Measurements from ENCODE around the gene RNF112.

DNA sequence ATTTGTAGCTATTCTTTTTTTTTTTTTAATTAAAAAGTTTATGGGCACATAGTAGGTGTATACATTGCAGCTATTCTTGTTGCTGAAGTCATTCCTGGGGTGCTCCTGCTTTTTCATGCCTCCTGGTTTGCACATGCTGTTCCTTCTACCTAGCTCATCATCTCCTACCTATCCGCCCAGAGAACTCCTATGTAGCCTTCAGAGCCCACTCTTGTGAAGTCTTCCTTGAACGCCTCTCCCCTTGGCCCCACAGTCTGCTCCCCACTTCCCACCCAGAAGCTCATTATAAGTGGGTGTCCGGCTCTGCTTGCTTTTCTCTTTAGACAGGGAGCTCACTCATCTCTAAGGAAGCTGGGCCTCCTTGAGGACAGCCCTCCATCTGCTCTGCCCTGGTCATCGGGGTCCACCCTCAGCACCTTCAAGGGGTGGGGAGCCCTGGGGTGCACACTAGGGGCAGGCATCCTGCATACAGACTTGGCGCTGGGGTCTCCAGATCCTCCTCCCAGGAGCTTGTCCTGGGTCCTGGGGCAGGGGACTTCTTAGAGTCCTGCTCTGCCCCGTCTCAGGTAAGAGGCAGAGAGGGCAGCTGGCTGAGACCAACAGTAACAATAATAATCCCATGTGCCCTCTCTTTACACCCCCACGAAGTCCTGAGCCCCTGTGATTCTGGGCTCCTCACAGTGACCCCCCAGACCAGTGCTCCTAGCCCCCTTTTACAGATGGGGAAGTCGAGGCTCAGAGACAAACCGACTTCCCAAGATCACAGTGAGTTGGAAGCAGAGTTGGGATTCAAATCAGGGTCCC is 45.0 kb upstream of the RNF112 start:
- TF ChIP-seq, protein P1, sequence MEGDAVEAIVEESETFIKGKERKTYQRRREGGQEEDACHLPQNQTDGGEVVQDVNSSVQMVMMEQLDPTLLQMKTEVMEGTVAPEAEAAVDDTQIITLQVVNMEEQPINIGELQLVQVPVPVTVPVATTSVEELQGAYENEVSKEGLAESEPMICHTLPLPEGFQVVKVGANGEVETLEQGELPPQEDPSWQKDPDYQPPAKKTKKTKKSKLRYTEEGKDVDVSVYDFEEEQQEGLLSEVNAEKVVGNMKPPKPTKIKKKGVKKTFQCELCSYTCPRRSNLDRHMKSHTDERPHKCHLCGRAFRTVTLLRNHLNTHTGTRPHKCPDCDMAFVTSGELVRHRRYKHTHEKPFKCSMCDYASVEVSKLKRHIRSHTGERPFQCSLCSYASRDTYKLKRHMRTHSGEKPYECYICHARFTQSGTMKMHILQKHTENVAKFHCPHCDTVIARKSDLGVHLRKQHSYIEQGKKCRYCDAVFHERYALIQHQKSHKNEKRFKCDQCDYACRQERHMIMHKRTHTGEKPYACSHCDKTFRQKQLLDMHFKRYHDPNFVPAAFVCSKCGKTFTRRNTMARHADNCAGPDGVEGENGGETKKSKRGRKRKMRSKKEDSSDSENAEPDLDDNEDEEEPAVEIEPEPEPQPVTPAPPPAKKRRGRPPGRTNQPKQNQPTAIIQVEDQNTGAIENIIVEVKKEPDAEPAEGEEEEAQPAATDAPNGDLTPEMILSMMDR (CRISPR knock-in tag; IDR thresholded peaks at IDR 0.05), result no peak
- TF ChIP-seq ZKSCAN1 (IDR thresholded peaks at IDR 0.05; ENCODE audit: low read length) (no peak), NFYB (CRISPR knock-in tag; IDR thresholded peaks at IDR 0.05) (no peak), MBD4 (IDR thresholded peaks at IDR 0.05; ENCODE audit: borderline replicate concordance, low read length) (no peak), RCOR2 (CRISPR knock-in tag; IDR thresholded peaks at IDR 0.05) (no peak), MIER3 (CRISPR knock-in tag; IDR thresholded peaks at IDR 0.05; ENCODE audit: borderline replicate concordance) (no peak), FOXM1 (CRISPR knock-in tag; IDR thresholded peaks at IDR 0.05) (no peak)

All from HepG2 (cell line).